Endothelial cell of umbilical vein (primary cell): ENCODE results near the gene C8G. TPM values are rescaled to one million over a fixed set of nuclear protein-coding genes. Genes with fewer than 3 reads are reported as not detected.

ENCODE experiments used
- BruUV-seq: library from RNA; stranded (reverse); fragments of 400-500 nt; replicated peaks from 2 replicates; lab custom pipeline; 2021; lab: Mats Ljungman, UMichigan
- CTCF ChIA-PET: fragments of 300-600, 350-600 bp; sonication (Branson Sonifier 250); formaldehyde crosslinking; loops from one replicate; lab custom pipeline; 2021; ENCODE audit warnings: antibody characterized with exemption, inconsistent platforms; lab: Charles Lee
- POLR2A ChIA-PET: fragments of 300-600, 350-600 bp; sonication (Branson Sonifier 250); formaldehyde crosslinking; loops from one replicate; lab custom pipeline; 2021; ENCODE audit warnings: antibody characterized with exemption, inconsistent platforms; lab: Charles Lee
- DNase-seq: peaks from one replicate; pipeline ENCODE4 v3.0.0-alpha.2; 2011; ENCODE audit warnings: low read depth, low spot score
- FAIRE-seq: peaks from 2 replicates; lab custom pipeline; 2011; peaks lifted over from hg19 to GRCh38; lab: Jason Lieb, UNC
- H2AFZ ChIP-seq: 2 replicates; pipeline ENCODE4 v1.6.0; 2012; ENCODE audit warnings: low read depth, low read length, control low read depth, inconsistent platforms
- H3K27ac ChIP-seq: 2 replicates; pipeline ENCODE4 v1.5.1; 2011; ENCODE audit warnings: low read depth, mild to moderate bottlenecking, control low read depth, low read length, moderate library complexity; ENCODE audit not compliant: insufficient read depth
- H3K27me3 ChIP-seq, 2 experiments: 2 replicates each; pipeline versions ENCODE4 v1.6.0 to v1.6.1; 2011; ENCODE audit warnings: low read length in 2 of 2, mixed read lengths in 1 of 2; ENCODE audit not compliant: control insufficient read depth in 2 of 2, insufficient read depth in 2 of 2
- H3K36me3 ChIP-seq, 2 experiments: 2 replicates in 1 of 2; 3 replicates in 1 of 2; pipeline ENCODE4 v1.5.1; 2011; ENCODE audit warnings: low read length in 2 of 2, mild to moderate bottlenecking in 1 of 2, moderate library complexity in 1 of 2; ENCODE audit not compliant: control insufficient read depth in 2 of 2, insufficient read depth in 2 of 2; ENCODE audit errors: extremely low read depth in 1 of 2
- H3K4me1 ChIP-seq: 3 replicates; pipeline ENCODE4 v1.5.1; 2011; ENCODE audit warnings: mild to moderate bottlenecking, low read length; ENCODE audit not compliant: control insufficient read depth, insufficient read depth; ENCODE audit errors: extremely low read depth
- H3K4me2 ChIP-seq: 2 replicates; pipeline ENCODE4 v1.6.1; 2011; ENCODE audit warnings: low read length, control low read depth, mixed read lengths; ENCODE audit not compliant: insufficient read depth
- H3K4me3 ChIP-seq, 3 experiments: fragments of 200-600 bp in 1 of 3; sonication (generic), shearing (Covaris generic) in 1 of 3; replicated peaks in 1 of 3; 2 replicates each; pipeline ENCODE4 v1.5.1; 2011 to 2016; ENCODE audit warnings: control low read depth in 3 of 3, low read length in 3 of 3, mild to moderate bottlenecking in 2 of 3, inconsistent platforms in 1 of 3, low read depth in 1 of 3, moderate library complexity in 1 of 3; ENCODE audit not compliant: insufficient read depth in 1 of 3
- H3K79me2 ChIP-seq: 2 replicates; pipeline ENCODE4 v1.6.0; 2012; ENCODE audit warnings: low read length, inconsistent platforms; ENCODE audit not compliant: control insufficient read depth, insufficient read depth
- H3K9ac ChIP-seq: replicated peaks from 2 replicates; pipeline ENCODE3; 2011; ENCODE audit warnings: low read length, control low read depth; ENCODE audit not compliant: insufficient read depth; ENCODE audit errors: extremely low read depth
- H3K9me1 ChIP-seq: replicated peaks from 3 replicates; pipeline ENCODE4 v1.6.0; 2011; ENCODE audit warnings: mild to moderate bottlenecking, low read length; ENCODE audit not compliant: control insufficient read depth, insufficient read depth; ENCODE audit errors: extremely low read depth
- H3K9me3 ChIP-seq: replicated peaks from 2 replicates; pipeline ENCODE4 v1.5.1; 2012; ENCODE audit warnings: low read length, inconsistent platforms; ENCODE audit not compliant: control insufficient read depth, insufficient read depth
- H4K20me1 ChIP-seq: replicated peaks from 2 replicates; pipeline ENCODE3; 2011; ENCODE audit warnings: mild to moderate bottlenecking, low read length; ENCODE audit not compliant: control insufficient read depth, insufficient read depth; ENCODE audit errors: extremely low read depth
- CTCF ChIP-seq, 2 donors: IDR thresholded peaks; 1 replicate in 1 of 2; 2 replicates in 1 of 2; pipeline ENCODE4 v1.5.1; 2011; ENCODE audit warnings: low read length in 2 of 2, mild to moderate bottlenecking in 2 of 2, moderate library complexity in 2 of 2, control low read depth in 1 of 2, inconsistent platforms in 1 of 2, low read depth in 1 of 2; ENCODE audit not compliant: insufficient read depth in 1 of 2; ENCODE audit errors: extremely low read depth in 1 of 2
- EZH2 ChIP-seq: IDR thresholded peaks from 2 replicates; pipeline ENCODE4 v1.6.1; 2012; ENCODE audit warnings: borderline replicate concordance, low read depth, mild to moderate bottlenecking, moderate library complexity, low read length, inconsistent platforms; ENCODE audit not compliant: severe bottlenecking
- FOS ChIP-seq: IDR thresholded peaks from 2 replicates; pipeline ENCODE4 v1.6.1; 2011; ENCODE audit warnings: mild to moderate bottlenecking, low read length, moderate library complexity, borderline replicate concordance; ENCODE audit not compliant: insufficient read depth
- GATA2 ChIP-seq: IDR thresholded peaks from 2 replicates; pipeline ENCODE4 v1.7.0; 2011; ENCODE audit warnings: low read depth, mild to moderate bottlenecking, moderate library complexity, mixed read lengths, low read length; ENCODE audit not compliant: insufficient read length, insufficient read depth
- JUN ChIP-seq: IDR thresholded peaks from 2 replicates; pipeline ENCODE4 v1.6.1; 2011; ENCODE audit warnings: borderline replicate concordance, low read depth; ENCODE audit not compliant: insufficient read length, insufficient read depth
- MAX ChIP-seq: IDR thresholded peaks from 2 replicates; pipeline ENCODE4 v1.6.1; 2011; ENCODE audit not compliant: insufficient read depth, insufficient read length
- MYC ChIP-seq: IDR thresholded peaks from one replicate; pipeline ENCODE4 v1.6.1; 2011; ENCODE audit warnings: mild to moderate bottlenecking, low read depth, low read length
- POLR2A ChIP-seq: IDR thresholded peaks from 2 replicates; pipeline ENCODE4 v1.6.1; 2012; ENCODE audit warnings: low read depth, mild to moderate bottlenecking, control low read depth, low read length
- POLR2AphosphoS5 ChIP-seq: IDR thresholded peaks from 2 replicates; pipeline ENCODE4 v1.6.1; 2012; ENCODE audit warnings: low read depth, mild to moderate bottlenecking, control low read depth, low read length, moderate library complexity; ENCODE audit not compliant: insufficient read depth
- dilution Hi-C: fragments of 300-500 bp; cut with MboI; formaldehyde crosslinking; loops from one replicate; pipeline ENCODE4 v1.15.0; 2019; ENCODE audit warnings: low sequenced_read_pairs; ENCODE audit not compliant: extremely low pct_ligation_motif_present
- intact Hi-C: fragments of 100-400 bp; cut with micrococcal nuclease; formaldehyde crosslinking; loops from one replicate; pipeline ENCODE4 v1.10.0; 2022
- polyA plus RNA-seq, 4 experiments: library from polyadenylated mRNA; depleted of rRNA in 3 of 4; stranded (reverse) in 3 of 4; unstranded in 1 of 4; fragments of >200 nt; gene quantifications; 2 replicates each; pipeline versions ENCODE4 v1.2.1 to v1.2.3, GENCODE V29; 2011 to 2012; ENCODE audit warnings: missing spikeins in 1 of 4
- total RNA-seq: library from RNA; stranded (reverse); gene quantifications from 2 replicates; pipeline ENCODE4 v1.2.3, GENCODE V29; 2021

The C8G gene
- total and polyA plus RNA-seq, 2 donors (not counting 3 experiments of a cell fraction or from before 2014, with no cell fraction given): 0.47 to 1.9 TPM

GRCh38 chr9:136958898-136959850 lies 14.1 kb downstream of the C8G start:
- Histone ChIP-seq H3K27me3 (no peaks in the 10 kb centered on the region), H3K27ac (no peak overlapping the region), H3K9me3 (no peaks in the 10 kb centered on the region), H3K4me1 (no peaks in the 10 kb centered on the region), H3K9me1 (no peaks in the 10 kb centered on the region), H3K36me3 (no peaks in the 10 kb centered on the region), H3K79me2 (no peaks in the 10 kb centered on the region), H3K4me3 (no peak overlapping the region), H2AFZ (no peak overlapping the region), H3K9ac (no peak overlapping the region), H4K20me1 (no peaks in the 10 kb centered on the region), H3K4me2 (no peak overlapping the region)
- FAIRE-seq (no peak), DNase-seq (no peak)
- TF ChIP-seq JUN (no peak), MYC (no peak), CTCF (IDR thresholded peaks at IDR 0.05; ENCODE audit: extremely low read depth in 1 of 2, insufficient read depth in 1 of 2, low read depth in 1 of 2, low read length in 2 of 2) (no peak), EZH2 (no peak), GATA2 (no peak), POLR2AphosphoS5 (no peak), FOS (no peak), MAX (no peak), POLR2A (no peak)
- no TSS peak for BruUV-seq
- intact Hi-C loops (no loop called here), dilution Hi-C loops (no loop called here)
- POLR2A ChIA-PET: no interaction called here
- CTCF ChIA-PET: interaction anchor here (0.6 to 1.4 kb wide), 4 partner anchors 11 to 105 kb away, joined by 3 to 6 read pairs (median 4); no protein-coding TSS in a partner anchor
